ENCODE results near the gene NHERF1.

- TF ChIP-seq GATA2 (IDR thresholded peaks at IDR 0.05; ENCODE audit: low read depth, low read length): no peak
- no peak for TF ChIP-seq GATA3 (IDR thresholded peaks at IDR 0.05; ENCODE audit: low read depth, low read length)
These were observed 17.2 kb upstream of the NHERF1 start for GRCh38 chr17:74731347-74731605.

Measured in SH-SY5Y (cell line).